Endodermal cell (in vitro differentiated cells): ENCODE data around the gene BRD3. TPM values are rescaled to one million over a fixed set of nuclear protein-coding genes. Genes with fewer than 3 reads are reported as not detected.

Experiments used
- DNase-seq: peaks from one replicate; pipeline ENCODE4 v3.0.0-alpha.2; 2017
- H3K27ac ChIP-seq: 2 replicates; pipeline ENCODE4 v1.5.1; 2013; ENCODE audit warnings: mild to moderate bottlenecking, low read depth, low read length, moderate library complexity
- H3K27me3 ChIP-seq: 2 replicates; pipeline ENCODE4 v1.6.1; 2013; ENCODE audit warnings: mild to moderate bottlenecking, low read length, moderate library complexity; ENCODE audit not compliant: insufficient read depth, control insufficient read depth, poor library complexity, severe bottlenecking
- H3K36me3 ChIP-seq: 2 replicates; pipeline ENCODE4 v1.7.0; 2013; ENCODE audit warnings: mild to moderate bottlenecking, low read length, moderate library complexity; ENCODE audit not compliant: control insufficient read depth, insufficient read depth
- H3K4me1 ChIP-seq: one replicate; pipeline ENCODE4 v1.7.0; 2013; ENCODE audit warnings: low read length; ENCODE audit not compliant: control insufficient read depth, insufficient read depth
- H3K4me3 ChIP-seq: 2 replicates; pipeline ENCODE4 v1.5.1; 2013; ENCODE audit warnings: mild to moderate bottlenecking, low read length, moderate library complexity
- H3K9ac ChIP-seq: 2 replicates; pipeline ENCODE4 v1.6.1; 2013; ENCODE audit warnings: mild to moderate bottlenecking, low read length, moderate library complexity; ENCODE audit not compliant: poor library complexity, severe bottlenecking; ENCODE audit errors: extremely low read depth
- H3K9me3 ChIP-seq: 2 replicates; pipeline ENCODE4 v1.6.1; 2013; ENCODE audit warnings: mild to moderate bottlenecking, low read length, moderate library complexity; ENCODE audit not compliant: control insufficient read depth
- H3K27ac Mint-ChIP-seq: 2 replicates; pipeline ENCODE4 v1.8.0; 2020; ENCODE audit warnings: mixed read lengths
- H3K27me3 Mint-ChIP-seq: 2 replicates; pipeline ENCODE4 v1.8.0; 2021; ENCODE audit warnings: mild to moderate bottlenecking, mixed read lengths; ENCODE audit not compliant: insufficient read depth
- H3K36me3 Mint-ChIP-seq: 2 replicates; pipeline ENCODE4 v1.8.0; 2020; ENCODE audit warnings: low read depth, mixed read lengths
- H3K4me1 Mint-ChIP-seq: 2 replicates; pipeline ENCODE4 v1.8.0; 2020; ENCODE audit warnings: mixed read lengths
- H3K4me3 Mint-ChIP-seq: 2 replicates; pipeline ENCODE4 v1.8.0; 2020; ENCODE audit warnings: mild to moderate bottlenecking, moderate library complexity, mixed read lengths
- H3K9me3 Mint-ChIP-seq: 2 replicates; pipeline ENCODE4 v1.8.0; 2020; ENCODE audit warnings: mild to moderate bottlenecking, mixed read lengths
- CTCF ChIP-seq: fragments of 200-600 bp; sonication (generic); conservative IDR thresholded peaks from 2 replicates; pipeline ENCODE4 v1.5.0; 2021; ENCODE audit warnings: antibody characterized with exemption, mild to moderate bottlenecking
- WGBS, 2 experiments: methylation state at CpG; one replicate each; pipeline versions ENCODE4 v1.1.5 to v1.1.7; 2013; ENCODE audit warnings: missing lambda C conversion rate in 2 of 2, mixed read lengths in 1 of 2; ENCODE audit not compliant: insufficient coverage in 1 of 2, insufficient read length in 1 of 2; 5-methylcytosine and 5-hydroxymethylcytosine counted together
- total RNA-seq, 2 donors: library from RNA; stranded (reverse); fragmentation: NEBNext Ultra II Directional in 1 of 2; extraction: Animal tissue kit (Norgen Biotek cat#: 25700) in 1 of 2; gene quantifications; 2 replicates in 1 of 2; 3 replicates in 1 of 2; pipeline ENCODE4 v1.2.1, GENCODE V29; 2021

The BRD3 gene
- total RNA-seq, 2 donors from 2014 or later = 92.3 to 103 TPM

DNA sequence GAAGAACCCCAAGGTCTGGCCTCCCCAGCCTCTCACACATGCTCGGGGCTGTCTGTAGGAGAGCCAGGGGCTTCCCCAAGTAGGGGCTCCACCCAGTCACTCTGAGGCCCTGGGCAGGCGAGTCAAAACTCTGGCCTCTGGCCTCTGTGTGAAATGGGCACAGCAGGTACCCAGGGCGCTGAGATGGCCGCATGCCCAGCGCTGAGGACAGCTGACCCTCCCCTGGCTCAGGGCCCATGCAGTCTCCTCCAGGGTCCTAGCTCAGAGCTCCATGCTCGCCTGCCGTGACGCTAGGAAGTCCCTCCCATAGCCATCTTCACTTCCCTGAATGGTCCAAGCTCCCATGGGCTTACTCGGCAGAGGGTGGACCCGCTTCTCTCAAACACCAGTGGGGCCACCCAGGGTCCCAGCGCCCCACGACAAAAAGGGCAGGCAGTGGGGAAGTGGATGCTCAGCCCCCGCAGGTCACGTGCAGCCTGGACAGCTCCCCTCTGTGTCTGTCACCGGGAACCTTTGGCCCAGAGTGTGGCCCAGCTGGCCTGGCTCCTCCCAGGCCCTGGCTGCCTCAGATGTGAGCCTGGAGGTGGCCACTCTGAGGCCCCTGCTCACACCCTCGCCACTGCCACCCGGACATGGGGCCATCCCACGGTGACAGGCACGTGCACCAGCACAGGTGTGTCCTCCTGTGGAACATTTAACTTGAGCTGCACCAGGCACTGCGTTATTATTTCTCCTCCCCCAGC lies 63.5 kb downstream of the BRD3 start:
- Mint-ChIP-seq H3K9me3 (no peaks in the 10 kb centered on the region), H3K4me3 (no peak overlapping the region), H3K36me3 (no peaks in the 10 kb centered on the region), H3K27ac (no peak overlapping the region), H3K4me1 (no peaks in the 10 kb centered on the region), H3K27me3 (peaks cover 2% of the 10 kb centered on the region)
- WGBS, 2 experiments = 86 to 88% methylated on average over 10 to 20 of the region's 20 CpGs
- no peak overlapping the region for H3K27ac ChIP-seq
- H3K36me3 ChIP-seq = no peaks in the 10 kb centered on the region
- H3K9ac ChIP-seq = no peak overlapping the region
- no peak for TF ChIP-seq CTCF
- DNase-seq = no peak
- no peaks in the 10 kb centered on the region for H3K9me3 ChIP-seq
- H3K27me3 ChIP-seq = no peaks in the 10 kb centered on the region
- H3K4me1 ChIP-seq = no peaks in the 10 kb centered on the region
- no peak overlapping the region for H3K4me3 ChIP-seq

DNA sequence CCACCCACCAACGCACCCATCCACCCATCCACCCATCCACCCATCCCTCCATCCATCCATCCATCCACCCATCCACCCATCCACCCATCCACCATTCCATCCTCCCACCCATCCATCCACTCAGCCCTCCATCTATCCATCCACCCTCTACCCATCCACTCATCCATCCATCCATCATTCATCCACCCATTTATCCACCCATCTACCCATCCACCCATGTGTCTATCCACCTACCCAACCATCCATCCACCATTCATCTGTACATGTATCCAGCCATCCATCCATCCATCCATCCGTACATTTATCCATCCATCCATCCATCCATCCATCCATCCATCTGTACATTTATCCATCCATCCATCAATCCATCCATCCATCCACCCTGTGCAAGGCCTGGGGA lies 64.6 kb downstream of the BRD3 start:
- Mint-ChIP-seq H3K27ac (no peak overlapping the region), H3K9me3 (no peaks in the 10 kb centered on the region), H3K36me3 (no peaks in the 10 kb centered on the region), H3K4me1 (no peaks in the 10 kb centered on the region), H3K4me3 (no peak overlapping the region), H3K27me3 (peaks cover 2% of the 10 kb centered on the region)
- H3K4me3 ChIP-seq = no peak overlapping the region
- no peak overlapping the region for H3K9ac ChIP-seq
- no peaks in the 10 kb centered on the region for H3K27me3 ChIP-seq
- H3K36me3 ChIP-seq = no peaks in the 10 kb centered on the region
- 71 to 100% methylated on average over 1 to 2 of the region's 2 CpGs for WGBS, 2 experiments
- no peak for DNase-seq
- no peak for TF ChIP-seq CTCF
- H3K4me1 ChIP-seq = no peaks in the 10 kb centered on the region
- no peaks in the 10 kb centered on the region for H3K9me3 ChIP-seq
- H3K27ac ChIP-seq = no peak overlapping the region

DNA sequence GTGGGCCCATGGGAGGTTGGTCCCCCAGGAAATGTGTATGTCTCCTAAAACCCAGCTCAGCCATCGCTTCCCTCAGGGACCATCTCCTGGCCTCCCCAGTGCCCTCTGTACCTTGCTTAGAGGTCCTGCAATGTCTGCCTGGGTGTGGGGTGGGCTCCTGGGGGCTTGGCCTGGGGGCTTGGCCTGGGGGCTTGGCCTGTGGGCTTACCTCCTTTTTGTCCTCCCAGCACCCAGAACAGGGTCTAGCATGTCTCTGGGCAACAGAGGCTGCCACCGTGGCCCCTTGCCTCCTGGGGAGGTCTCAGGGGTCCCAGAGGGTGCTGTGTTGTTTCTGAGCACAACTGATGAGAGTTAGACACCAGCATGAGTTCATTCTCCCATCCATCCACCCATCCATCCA lies 65.0 kb downstream of the BRD3 start:
- no peaks in the 10 kb centered on the region for H3K9me3 ChIP-seq
- WGBS, 2 experiments = 84 to 100% methylated on average over 1 to 2 of the region's 2 CpGs
- Mint-ChIP-seq H3K4me3 (no peak overlapping the region), H3K36me3 (no peaks in the 10 kb centered on the region), H3K27ac (no peak overlapping the region), H3K4me1 (no peaks in the 10 kb centered on the region), H3K9me3 (no peaks in the 10 kb centered on the region), H3K27me3 (peaks cover 2% of the 10 kb centered on the region)
- H3K4me3 ChIP-seq = no peak overlapping the region
- no peaks in the 10 kb centered on the region for H3K36me3 ChIP-seq
- no peaks in the 10 kb centered on the region for H3K27me3 ChIP-seq
- no peak for TF ChIP-seq CTCF
- no peak overlapping the region for H3K27ac ChIP-seq
- no peak for DNase-seq
- no peaks in the 10 kb centered on the region for H3K4me1 ChIP-seq
- no peak overlapping the region for H3K9ac ChIP-seq
